Fibroblast of the aortic adventitia (primary cell): ENCODE results near the gene DNAJB4. TPM values are rescaled to one million over a fixed set of nuclear protein-coding genes. Genes with fewer than 3 reads are reported as not detected.
"Not testable (repeated sequence)": the region's sequence is repeated elsewhere in the genome, so short reads cannot be mapped to it uniquely, and the experiment has no call there.

ENCODE experiments used
- DNase-seq: peaks from one replicate; pipeline ENCODE4 v3.0.0-alpha.2; 2010; ENCODE audit warnings: low read depth
- H3K4me3 ChIP-seq: 2 replicates; pipeline ENCODE4 v1.5.1; 2011; ENCODE audit warnings: low read depth, mild to moderate bottlenecking, control low read depth, low read length, moderate library complexity
- CTCF ChIP-seq: IDR thresholded peaks from 2 replicates; pipeline ENCODE4 v1.5.1; 2011; ENCODE audit warnings: mild to moderate bottlenecking, low read length, control low read depth, inconsistent platforms; ENCODE audit not compliant: insufficient read depth
- small RNA-seq: library from RNA; depleted of rRNA; stranded (forward); fragments of <200 nt; gene quantifications from one replicate; pipeline ENCODE3, GENCODE V24; 2012
- total RNA-seq: library from RNA; depleted of rRNA; stranded (reverse); fragments of >200 nt; gene quantifications from 2 replicates; pipeline ENCODE4 v1.2.3, GENCODE V29; 2012; ENCODE audit warnings: low replicate concordance

Gene DNAJB4
- total RNA-seq, 1 donor: 42.0 TPM

- no peak for TF ChIP-seq CTCF
- DNase-seq: peak; percentile 37
- no peak overlapping the region for H3K4me3 ChIP-seq
These were observed 53.9 kb downstream of the DNAJB4 start for GRCh38 chr1:78058670-78059069.

GRCh38 chr1:78060857-78061563, 56.3 kb downstream of the DNAJB4 start:
- no peak for TF ChIP-seq CTCF
- DNase-seq: no peak
- no peak overlapping the region for H3K4me3 ChIP-seq

DNA sequence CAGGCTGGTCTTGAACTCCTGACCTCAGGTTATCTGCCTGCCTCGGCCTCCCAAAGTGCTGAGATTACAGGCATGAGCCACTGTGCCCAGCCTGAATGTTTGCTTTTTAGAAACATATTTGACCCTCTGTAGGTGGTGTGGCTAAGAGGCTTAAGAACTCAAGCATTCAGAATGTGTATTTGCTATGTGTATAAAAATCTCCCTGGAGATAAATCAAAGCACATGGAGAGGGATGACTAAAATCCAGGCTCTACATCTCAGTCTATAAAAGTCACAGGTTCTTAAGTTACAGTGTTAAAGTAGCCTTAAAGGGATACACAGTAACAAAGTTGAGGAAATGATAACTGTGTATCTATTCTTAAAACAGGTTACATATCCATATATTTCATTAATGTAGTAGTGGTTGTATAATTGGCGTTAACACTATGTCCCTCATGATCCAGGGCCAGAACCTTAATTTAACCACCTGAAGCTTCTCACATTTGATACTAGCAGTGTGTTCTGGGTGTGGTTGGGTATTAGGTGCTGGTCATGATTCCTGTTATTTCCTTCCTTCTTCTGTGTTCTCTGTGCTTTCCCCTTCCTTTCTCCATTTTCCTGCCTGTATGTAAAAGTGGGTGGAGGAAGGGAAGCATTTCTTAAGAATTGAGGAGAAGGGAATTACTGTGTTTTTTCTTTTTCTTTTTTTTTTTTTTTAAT, 57.2 kb downstream of the DNAJB4 start:
- DNase-seq: peak; percentile 74
- H3K4me3 ChIP-seq: no peak overlapping the region
- no peak for TF ChIP-seq CTCF

DNA sequence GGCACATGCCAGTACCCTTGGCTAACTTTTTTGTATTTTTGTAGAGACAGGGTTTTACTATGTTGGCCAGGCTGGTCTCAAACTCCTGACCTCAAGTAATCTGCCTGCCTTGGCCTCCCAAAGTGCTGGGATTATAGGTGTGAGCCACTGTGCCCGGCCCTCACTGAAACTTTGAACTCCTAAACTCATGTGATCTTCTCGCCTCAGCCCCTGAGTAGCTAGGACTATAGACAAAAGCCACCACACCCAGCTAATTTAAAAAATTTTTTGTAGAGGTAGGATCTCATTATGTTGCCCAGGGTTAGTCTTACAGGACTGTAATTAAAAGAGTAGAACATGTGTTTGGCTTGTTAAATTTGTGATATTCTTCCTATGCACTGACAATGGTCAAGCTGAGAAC, 60.1 kb downstream of the DNAJB4 start:
- H3K4me3 ChIP-seq, DNase-seq: not testable (repeated sequence)

Small RNA genes within 50 kb of the gene (small RNA-seq; reads per million reads assigned to genes)
- gene AC103591.3: 2.4 reads per million, percentile 74 among the genes with 10 or more reads in this experiment

Other genes starting within 250 kb of the DNAJB4 start
- gene USP33, start 245.1 kb upstream of the DNAJB4 start, total RNA-seq: 71.9 and 93.5 TPM in 2 replicates
- 19.3 and 32.4 TPM in 2 replicates for gene MIGA1, start 225.3 kb upstream of the DNAJB4 start, total RNA-seq
- gene NEXN, start 116.3 kb upstream of the DNAJB4 start, total RNA-seq: 17.6 and 66.4 TPM in 2 replicates
- gene FUBP1, start 25.9 kb upstream of the DNAJB4 start, total RNA-seq: 32.4 and 87.7 TPM in 2 replicates
- 0.63 and 0.74 TPM in 2 replicates for gene GIPC2, start 41.0 kb downstream of the DNAJB4 start, total RNA-seq